ENCODE measurements around the gene VGLL4.
A peak's percentile ranks its signal among the peaks of the same experiment; 100 is the strongest.

The VGLL4 gene

DNA sequence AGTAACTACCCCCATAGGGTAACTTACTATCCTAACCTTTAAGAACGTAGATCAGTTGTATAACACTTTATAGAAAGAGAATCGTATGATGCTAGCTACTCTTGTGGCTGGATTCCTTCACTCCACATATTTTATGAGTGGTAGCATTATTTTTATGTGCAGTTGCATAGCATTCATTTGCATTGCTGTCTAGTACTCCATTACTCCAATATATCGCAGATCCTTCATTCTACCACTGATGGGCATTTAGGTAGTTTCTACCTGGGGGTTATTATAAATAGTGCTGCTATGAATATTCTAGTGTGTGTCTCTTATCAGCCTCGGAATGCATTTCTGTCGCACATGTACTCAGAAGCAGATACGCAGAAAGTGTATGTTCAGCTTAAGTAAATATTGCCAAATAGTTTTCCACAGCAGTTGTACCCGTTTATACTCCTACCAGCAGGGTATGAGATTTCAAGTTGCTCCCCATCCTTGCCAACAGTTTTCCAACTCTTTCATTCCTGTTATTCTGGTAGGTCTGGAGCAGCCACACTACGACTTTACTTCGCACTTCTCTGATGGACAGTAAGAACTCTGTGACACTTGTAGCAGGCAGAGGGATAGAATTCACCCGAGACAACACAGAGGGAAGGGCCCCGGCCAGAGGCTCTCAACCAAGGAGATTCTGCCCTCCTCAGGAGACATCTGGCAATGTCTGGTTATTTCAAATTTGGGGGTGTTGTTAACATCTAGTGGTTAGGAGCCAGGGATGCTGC is 9.8 kb upstream of the VGLL4 start:
- no peak for DNase-seq (ENCODE audit: low read depth in 3 of 3)

DNA sequence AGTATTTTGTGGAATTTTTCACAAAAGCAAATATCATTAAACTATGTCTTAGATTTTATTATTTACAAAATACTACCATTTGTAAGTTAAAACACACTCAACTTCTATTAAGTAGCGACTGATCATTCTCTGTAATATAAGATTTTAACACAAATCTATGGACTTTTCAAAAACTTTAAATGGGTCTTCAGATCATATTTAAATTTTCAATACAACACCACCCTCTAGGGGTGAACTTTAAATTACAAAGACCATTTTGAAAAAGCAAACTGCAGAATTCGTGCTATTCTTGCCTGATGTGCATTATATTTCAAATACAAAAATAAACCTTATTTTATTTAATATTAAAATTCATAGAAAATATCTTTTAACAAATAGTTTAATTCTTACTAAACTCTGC is 8.2 kb upstream of the VGLL4 start:
- no peak for DNase-seq (ENCODE audit: low read depth in 3 of 3)

DNA sequence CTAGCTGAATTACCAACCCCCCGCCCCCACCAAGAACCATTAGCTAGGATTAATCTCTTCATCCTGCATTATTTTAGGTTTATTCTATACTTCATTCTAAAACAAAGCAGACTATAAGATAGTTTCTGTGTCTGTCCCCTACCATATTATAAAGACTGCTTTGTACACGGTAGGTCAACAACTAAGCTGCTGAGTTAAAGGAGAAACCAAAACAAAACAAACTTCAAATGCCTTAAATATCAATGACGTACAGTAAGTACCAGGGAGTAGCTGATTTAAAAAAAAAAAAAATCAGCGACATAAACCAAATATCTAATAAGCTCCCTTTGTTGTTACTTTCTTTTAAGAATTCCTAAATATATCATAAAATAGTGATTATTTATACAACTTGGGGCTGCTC is 7.8 kb upstream of the VGLL4 start:
- no peak for DNase-seq (ENCODE audit: low read depth in 3 of 3)

DNA sequence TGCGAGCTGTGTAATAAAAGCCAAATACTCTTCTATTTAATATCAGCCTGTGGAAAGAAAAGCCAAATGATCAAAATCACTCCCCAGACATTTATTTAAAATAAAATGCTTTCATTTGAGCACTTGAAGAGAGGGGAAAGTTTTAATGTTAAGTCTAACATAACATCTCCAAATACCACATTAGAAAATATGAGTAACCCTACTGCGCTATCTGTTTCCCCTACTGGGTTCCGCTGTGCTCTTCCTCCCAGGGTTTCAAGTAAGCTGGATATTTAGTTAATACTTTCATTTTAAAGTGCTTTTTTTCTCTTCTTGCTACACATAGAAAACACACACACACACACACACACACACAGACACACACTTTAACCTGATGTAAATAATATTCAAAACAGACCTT is 6.7 kb upstream of the VGLL4 start:
- no peak for DNase-seq (ENCODE audit: low read depth in 3 of 3)

DNA sequence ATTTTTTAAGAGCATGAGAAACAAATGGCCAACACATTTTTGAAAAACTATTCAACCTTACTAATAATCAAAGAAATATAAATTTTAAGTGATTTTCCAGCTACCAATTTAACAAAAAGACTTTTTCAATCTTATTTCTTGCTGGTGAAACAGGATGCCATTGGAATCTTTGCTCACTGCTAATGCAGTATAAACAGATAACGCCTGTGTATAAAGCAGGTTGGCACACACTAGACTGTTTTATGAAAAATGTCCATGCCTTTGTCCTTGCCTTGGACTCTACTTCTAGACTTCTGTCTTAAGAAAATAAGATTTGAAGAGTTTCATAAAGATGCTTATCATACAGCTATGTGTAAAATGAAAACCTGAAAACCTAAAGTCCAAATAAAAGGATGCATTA is 5.0 kb upstream of the VGLL4 start:
- DNase-seq (ENCODE audit: low read depth in 3 of 3) = no peak

DNA sequence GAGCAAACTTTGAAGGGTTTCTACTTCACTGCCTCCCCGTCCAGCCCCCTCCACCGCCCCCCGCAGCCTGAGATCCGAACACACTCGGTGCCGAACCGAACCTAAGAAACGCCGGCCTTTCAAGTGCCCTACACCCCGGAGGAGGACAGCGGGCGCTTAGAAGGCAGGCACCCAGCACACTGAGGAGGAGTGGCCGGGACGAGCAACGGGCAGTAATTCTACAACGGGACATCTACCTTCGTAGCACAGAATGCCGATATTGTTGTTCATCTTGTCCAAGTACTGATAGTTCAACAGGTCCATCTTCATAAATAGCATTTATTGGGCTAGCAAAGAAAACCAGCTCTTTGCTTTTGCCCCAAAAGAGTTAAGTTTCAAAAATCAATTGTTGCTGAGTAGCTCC is 513 bp downstream of the VGLL4 start:
- peak in 1 of 3 donors; percentile 14 for DNase-seq (ENCODE audit: low read depth in 3 of 3)

DNA sequence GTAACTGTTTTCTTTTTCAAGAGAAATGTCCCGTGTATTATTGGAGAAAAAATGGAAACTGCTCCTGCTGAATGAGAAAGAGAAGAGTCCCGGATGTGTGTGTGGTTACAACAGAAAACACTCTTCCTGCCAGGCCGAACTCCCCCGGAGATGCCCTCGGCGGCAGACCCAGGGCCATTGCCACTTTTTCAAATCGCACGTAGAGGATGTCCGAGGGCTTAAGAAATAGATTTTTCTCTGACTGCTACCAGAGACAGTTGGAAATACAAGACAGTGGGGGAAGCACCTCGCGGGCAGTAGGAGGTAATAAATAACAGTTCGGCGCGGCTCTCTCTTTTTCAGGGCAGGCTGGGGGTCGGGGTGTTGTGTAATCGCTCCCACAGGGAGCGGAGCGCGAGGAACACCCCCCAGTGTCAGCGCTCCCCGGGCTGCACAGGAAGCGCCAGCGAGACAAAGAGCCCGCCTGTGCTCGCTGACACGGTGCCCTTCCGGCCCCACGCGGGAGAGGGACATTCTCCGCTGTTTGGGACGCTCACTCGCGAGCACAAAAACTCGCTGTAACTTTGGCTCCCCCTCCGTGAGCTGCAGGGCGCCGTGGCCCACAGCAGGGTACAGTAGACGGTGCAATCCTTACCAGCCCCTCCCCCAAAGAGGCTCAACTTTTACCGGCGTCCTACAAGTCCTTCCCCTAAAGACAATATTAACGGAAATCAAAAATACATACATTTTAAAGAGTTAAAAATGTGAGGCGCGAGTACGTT is 1.1 kb downstream of the VGLL4 start:
- peak; percentile 39 to 55 (median 54) for DNase-seq (ENCODE audit: low read depth in 3 of 3)

DNA sequence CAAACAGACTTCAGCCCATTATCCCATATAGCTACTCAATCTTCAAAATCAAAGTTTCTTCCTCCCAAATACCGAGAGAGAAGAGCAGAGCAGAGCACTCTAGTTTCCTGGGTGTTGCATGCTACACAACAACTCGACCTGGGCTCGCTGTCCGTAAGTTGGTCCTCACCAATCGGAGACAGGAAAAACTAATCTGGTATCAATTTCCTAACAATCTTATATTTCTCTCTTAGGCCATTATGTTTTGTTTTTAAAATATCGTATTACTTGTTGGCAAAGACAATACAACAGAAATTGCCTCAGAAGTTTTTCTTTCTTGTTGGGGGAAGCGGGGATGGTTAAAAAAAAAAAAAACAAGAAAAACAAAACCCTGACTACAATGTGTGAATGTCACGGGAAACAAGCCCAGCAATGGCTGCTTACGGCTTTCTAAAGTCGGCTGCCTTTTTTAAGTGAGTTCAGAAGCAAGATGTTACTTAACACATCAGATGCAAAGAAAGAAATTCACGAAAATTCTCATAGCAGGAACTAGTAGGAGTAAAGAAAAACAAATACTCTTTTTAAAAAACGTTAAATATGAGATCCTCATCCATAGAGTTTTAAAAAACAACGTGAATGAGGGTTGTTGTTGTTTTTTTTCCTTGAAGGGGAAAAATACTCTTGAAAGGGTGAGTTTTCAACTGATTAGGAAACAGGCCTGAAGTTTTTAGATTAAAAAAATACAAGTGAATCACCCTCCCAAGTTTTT is 1.9 kb downstream of the VGLL4 start:
- DNase-seq (ENCODE audit: low read depth in 3 of 3) = no peak

DNA sequence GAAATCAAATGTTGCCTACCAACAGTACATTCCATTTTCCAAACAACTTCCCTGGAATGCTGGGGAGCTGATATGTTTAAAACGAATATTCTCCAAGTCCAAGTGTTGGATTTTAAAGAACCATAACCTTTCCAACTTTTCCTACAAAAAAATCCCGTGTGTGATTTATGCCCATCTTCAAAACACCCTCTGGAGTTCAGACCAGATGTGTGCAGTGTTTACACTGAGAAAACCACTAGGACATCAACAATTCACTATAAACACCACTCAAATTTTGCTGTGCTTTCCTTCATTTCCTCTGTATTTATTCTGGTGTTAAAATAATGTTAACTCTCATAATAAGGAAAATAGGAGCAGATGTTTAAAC is 2.4 kb downstream of the VGLL4 start:
- no peak for DNase-seq (ENCODE audit: low read depth in 3 of 3)

DNA sequence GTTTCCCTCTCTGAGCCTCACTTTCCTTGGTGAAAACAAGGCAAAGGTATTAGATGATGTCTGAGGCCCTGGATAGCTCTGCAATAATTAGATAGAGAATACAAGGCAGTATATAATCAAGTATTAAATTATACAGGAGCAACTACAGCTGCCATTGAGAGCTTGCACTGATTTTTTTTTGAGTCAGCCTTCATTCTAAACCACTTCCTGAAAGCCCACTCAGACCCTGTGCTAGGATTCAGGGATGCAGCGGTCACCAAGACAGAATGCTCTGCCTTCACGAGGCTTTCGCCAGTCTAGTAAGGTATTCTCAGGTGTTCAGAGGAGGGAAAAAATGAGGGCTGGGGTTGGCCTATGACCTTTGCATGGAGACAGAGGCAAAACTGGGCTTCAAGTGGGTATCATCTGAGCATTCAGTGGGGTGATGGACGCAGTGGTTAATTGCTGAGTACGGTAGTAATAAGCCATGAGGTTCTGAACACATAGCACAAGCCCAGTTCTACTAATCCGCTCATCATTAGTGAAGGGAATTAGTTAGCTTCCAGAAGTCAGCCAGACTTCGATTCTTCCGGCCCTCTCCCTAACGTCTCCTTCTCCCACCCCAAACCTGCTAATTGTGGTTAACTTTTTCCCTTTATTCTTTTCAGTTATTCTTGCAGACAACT is 3.6 kb downstream of the VGLL4 start:
- no peak for DNase-seq (ENCODE audit: low read depth in 3 of 3)

DNA sequence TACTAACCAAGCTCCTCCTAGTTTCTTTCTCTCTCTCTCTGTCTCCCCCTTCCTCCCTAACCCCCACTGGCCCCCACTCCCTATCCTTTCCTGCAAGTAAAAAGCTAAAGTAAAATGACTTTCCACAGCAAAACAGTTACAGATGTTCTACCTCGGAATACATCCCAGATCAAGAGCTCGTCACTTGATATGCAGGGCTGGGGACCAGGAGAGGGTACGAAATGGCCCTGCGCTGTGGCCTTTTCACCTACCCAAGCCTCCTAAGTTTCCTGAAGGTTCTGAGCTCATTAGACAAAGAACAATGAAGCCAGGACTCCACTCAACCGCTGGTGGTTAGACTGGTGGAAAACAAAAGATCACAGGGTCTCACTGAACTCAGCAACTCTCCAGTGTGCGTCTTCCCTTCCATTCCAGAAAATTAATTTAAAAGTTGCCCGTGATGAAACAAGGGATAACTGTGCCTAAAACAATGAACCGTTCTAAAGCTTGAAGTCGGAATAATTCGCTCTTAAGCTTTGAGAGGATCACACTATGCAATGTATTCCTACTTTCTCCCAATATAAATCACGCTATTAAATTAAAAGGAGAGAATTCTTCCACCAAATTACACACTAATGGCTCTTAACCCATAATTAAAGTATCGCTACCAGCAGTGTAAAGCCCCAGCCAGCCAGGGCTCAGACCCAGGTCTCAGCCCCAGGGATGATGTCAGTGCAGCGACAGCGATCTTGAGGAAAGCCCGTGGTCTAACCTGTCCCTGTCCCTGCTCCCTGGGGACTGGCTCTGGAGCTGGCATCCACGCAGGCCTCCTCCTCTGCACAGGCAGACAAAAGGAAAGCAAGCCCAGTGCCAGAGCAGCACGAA is 5.0 kb downstream of the VGLL4 start:
- no peak for DNase-seq (ENCODE audit: low read depth in 3 of 3)

DNA sequence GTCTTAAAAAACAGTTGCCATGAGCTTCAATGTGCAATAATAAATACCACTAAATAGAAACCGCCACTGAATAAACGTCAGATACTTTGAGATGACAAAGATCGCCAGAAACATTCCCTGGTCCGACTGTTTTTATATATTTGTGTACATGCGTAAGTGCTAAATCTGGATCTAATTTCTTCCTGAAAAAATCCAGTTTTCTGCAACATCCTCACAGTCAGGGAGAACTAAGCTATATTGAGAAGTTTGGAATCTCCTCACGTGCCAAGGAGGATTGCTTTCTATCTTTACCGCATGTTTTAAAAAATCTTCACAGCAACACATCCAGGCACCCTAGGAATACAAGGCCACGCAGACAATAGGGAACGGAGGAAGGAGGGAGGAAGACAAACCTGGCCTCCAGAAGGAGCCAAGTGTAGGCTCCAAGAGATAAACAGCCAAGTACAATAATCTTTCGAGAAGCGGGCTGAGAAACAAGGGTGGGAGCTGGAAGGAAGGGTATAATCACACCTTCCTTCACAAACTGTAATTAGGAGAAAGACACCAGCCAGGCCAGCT is 5.7 kb downstream of the VGLL4 start:
- DNase-seq (ENCODE audit: low read depth in 3 of 3) = no peak

DNA sequence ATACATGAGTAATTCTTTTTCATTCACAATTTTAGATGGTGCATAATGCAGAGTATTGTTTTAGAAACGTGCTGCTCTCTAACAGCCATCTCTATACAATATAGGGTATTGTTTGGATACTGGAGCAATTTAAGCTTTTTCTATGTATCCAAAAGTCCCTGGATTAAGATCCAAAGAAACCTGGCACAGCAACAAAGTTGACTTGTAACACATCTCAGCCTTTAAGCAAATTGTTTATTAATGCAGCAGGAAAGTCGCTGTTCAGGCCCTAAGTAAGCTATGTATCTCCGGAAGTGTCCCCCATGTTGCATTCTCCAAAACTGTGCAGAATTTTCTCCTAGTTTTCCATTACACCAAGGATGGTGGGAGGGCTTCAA is 7.3 kb downstream of the VGLL4 start:
- no peak for DNase-seq (ENCODE audit: low read depth in 3 of 3)

DNA sequence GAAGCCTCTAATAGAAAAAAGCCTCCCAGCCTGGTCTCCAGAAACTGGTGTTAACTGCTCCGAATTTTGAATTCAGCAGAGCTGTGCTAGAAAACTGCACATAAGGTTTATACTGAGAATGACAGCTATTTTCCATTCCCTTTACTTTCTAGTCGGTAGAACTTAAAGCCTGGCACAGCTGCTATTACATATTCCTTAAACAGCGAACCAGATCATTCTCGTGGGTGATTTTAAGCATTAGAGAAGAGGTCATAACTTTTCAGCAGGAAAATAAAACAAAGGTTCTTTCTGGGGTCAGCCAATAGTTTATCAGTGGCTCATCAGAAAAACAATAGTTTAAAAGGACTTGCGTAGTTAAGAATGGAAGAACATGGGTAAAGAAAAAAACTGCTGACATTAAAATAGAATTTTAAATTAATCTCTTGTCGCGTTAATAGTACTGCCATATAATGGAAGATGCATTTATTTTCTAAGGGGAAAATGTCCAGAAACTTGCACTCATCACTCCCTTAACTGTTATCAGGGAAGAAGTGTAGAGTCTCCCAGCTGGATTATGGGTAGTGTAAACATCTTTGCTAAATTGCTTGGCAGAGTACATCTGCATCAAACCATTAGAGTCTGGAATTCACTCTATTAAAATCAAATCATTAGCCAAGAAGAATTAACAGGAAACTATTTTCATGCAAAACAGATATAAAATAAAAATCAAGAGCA is 7.9 kb downstream of the VGLL4 start:
- no peak for DNase-seq (ENCODE audit: low read depth in 3 of 3)

DNA sequence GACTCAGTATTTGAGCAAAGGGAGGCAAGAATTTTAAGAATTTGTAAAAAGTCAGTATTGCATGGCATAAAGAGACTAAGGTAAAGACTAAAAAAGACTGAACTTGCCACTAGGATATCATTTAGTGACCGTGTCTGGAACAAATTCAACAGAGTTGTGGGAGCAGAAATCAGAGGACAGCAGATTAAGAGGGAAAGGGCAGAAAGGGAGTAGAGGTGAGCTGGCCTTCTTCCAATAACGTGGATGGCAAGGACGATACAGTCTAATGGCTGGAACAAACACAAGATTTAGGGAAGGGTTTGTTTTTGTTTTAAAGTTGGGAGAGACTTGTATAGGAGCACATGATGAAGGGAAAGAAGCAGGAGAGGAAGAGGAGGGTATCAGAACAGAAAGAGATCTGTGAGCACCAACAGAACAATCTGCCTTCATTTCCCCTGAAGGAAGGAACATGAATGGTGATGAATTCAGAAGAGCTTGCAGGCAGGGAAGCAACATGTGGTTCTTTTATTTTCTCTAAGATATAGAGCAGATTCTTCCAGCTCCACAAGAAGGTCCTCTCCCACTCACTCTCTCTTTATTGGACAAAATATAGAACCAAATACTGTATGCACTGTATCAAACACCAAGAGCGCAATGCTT is 8.6 kb downstream of the VGLL4 start:
- DNase-seq (ENCODE audit: low read depth in 3 of 3) = no peak

DNA sequence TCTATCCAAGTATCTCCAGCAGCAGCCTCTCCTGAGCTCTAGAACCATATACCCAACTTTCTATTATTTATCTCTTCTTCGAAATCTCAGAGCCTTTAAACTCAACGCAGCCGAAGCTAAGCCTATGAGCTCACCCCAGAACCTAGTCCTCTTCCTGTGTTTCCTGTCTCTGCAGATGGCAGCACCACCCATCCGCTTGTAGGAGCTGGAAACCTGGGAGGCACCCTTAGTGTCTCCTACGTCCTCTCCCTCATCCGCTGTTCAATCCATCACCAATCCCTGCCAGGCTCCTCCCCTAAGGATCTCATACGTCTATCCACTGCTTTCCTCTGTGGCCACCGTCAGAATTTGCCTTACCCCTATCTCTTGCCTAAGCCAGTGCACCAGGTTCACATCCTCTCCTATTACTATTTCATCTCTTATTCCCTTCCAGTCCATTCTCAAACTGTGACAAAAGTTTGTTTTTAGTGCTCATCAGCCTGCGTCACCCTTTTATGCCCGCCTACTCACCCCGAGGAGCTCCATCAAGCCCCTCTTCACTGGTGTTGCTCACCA is 9.6 kb downstream of the VGLL4 start:
- DNase-seq (ENCODE audit: low read depth in 3 of 3) = no peak

DNA sequence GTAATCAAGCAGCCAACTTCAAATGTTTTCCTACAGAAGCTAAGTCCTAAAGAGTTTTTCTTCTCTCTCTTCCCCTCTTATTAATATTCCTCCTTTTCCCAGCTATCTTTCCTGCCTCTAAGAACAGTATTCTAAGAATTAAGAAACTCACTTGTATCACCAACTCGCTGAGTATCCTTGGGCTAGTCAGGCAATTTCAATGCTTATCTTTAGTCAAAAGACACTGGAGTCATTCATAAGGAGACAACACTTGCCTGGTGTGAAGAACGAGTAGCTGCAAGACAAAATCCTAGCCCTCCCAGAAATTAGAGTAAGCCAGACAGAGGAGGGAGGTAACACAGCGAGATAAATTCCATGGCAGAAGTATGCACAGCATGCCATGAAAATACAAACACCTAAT is 10.7 kb downstream of the VGLL4 start:
- no peak for DNase-seq (ENCODE audit: low read depth in 3 of 3)

DNA sequence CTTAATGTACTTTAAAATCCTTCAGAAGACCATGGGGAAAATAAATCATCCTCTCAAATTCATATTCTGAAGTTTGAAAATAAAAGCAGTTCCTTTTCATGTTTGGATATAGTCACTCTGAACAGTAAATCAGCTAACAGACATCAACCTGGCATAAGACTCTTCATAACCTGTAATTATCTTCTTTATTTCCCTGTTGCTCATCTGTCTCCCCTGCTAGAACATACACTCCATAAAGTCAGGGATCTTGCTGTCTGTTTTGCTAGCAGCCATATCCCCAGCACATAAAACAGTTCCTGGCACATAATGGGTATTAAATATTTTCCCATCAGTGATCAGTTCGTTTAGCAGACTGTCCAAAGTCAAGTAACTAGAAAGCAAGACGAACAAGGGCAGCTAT is 11.2 kb downstream of the VGLL4 start:
- no peak for DNase-seq (ENCODE audit: low read depth in 3 of 3)

DNA sequence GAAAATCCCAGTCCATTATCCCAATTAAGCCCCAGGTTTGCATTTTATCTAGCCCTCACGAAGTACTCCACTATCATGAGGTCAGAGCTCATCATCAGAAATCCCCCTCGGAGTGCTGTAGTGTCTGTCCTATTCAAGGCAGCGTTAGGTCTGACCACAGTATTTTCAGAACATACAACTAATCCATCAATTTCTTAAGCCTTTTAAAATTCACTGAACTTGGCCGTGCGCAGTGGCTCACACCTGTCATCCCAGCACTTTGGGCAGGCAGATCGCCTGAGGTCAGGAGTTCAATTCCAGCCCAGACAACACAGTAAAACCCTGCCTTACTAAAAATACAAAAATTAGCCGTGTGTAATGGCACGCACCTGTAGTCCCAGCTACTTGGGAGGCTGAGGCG is 11.9 kb downstream of the VGLL4 start:
- DNase-seq (ENCODE audit: low read depth in 3 of 3) = no peak

DNA sequence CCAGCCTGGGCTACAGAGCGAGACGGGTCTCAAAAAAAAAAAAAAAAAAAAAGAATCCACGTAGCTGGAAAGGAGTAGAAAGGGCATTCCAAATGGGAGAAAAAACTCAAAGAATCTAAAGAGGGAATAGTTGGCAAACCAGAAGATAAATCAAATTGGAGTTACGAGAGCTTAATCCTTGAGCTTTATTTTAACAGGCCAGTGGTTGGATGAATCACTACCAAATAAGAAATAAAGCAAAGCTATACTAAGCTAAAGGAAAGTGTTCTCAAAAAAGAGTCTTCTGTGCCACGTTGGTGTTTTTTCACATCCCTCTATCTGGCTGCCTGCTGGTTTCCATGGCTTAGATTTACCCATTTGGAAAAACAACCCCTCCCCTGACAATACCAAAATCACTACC is 14.0 kb downstream of the VGLL4 start:
- no peak for DNase-seq (ENCODE audit: low read depth in 3 of 3)
